Fibroblast of villous mesenchyme (primary cell): ENCODE data around the gene NUP98. TPM values are rescaled to one million over a fixed set of nuclear protein-coding genes. Genes with fewer than 3 reads are reported as not detected.

ENCODE experiments used
- DNase-seq: peaks from one replicate; pipeline ENCODE4 v3.0.0-alpha.2; 2010; ENCODE audit warnings: low read depth
- H3K4me3 ChIP-seq: 2 replicates; pipeline ENCODE4 v1.5.1; 2011; ENCODE audit warnings: low read depth, mild to moderate bottlenecking, low read length
- CTCF ChIP-seq: IDR thresholded peaks from 2 replicates; pipeline ENCODE4 v1.5.1; 2012; ENCODE audit warnings: low read depth, mild to moderate bottlenecking, low read length; ENCODE audit not compliant: insufficient read depth
- total RNA-seq: library from RNA; depleted of rRNA; stranded (reverse); fragments of >200 nt; gene quantifications from 2 replicates; pipeline ENCODE4 v1.2.3, GENCODE V29; 2012

NUP98 gene
- total RNA-seq, 1 donor: 183 TPM

- DNase-seq: no peak
- H3K4me3 ChIP-seq: no peak overlapping the region
- TF ChIP-seq CTCF: no peak
Measured at GRCh38 chr11:3707176-3707575, 90.2 kb downstream of the NUP98 start.

GRCh38 chr11:3703383-3703782, 94.0 kb downstream of the NUP98 start:
- no peak overlapping the region for H3K4me3 ChIP-seq
- TF ChIP-seq CTCF: no peak
- no peak for DNase-seq

GRCh38 chr11:3700910-3701309, 96.4 kb downstream of the NUP98 start:
- TF ChIP-seq CTCF: no peak
- DNase-seq: no peak
- no peak overlapping the region for H3K4me3 ChIP-seq

- H3K4me3 ChIP-seq: no peak overlapping the region
- DNase-seq: no peak
- TF ChIP-seq CTCF: no peak
Measured at GRCh38 chr11:3700410-3700809, 96.9 kb downstream of the NUP98 start.

- TF ChIP-seq CTCF: no peak
- no peak for DNase-seq
Measured at GRCh38 chr11:3686751-3687150, 110.6 kb downstream of the NUP98 start.

GRCh38 chr11:3685923-3686322, 111.4 kb downstream of the NUP98 start:
- H3K4me3 ChIP-seq: no peak overlapping the region
- no peak for TF ChIP-seq CTCF
- peak; percentile 9 for DNase-seq

More at GRCh38 chr11:3686751-3687150, 110.6 kb downstream of the NUP98 start:
- H3K4me3 ChIP-seq: no peak overlapping the region

GRCh38 chr11:3684819-3685172, 112.6 kb downstream of the NUP98 start:
- peak; percentile 20 for DNase-seq

More at GRCh38 chr11:3684819-3685172, 112.6 kb downstream of the NUP98 start:
- TF ChIP-seq CTCF: no peak
- H3K4me3 ChIP-seq: no peak overlapping the region
